Dendritic cell treated with granulocyte-macrophage colony-stimulating factor and Interleukin-4, amounts not matched to agents 40 ng/mL and 50 ng/mL, for 4 days (primary cell): ENCODE results near the gene CTDP1.
"Not testable (repeated sequence)": the region's sequence is repeated elsewhere in the genome, so short reads cannot be mapped to it uniquely, and the experiment has no call there.

ENCODE experiments used
- H3K27ac Mint-ChIP-seq: one replicate; pipeline ENCODE4 v1.8.0; 2022; ENCODE audit warnings: mild to moderate bottlenecking, mixed read lengths
- H3K27me3 Mint-ChIP-seq: one replicate; pipeline ENCODE4 v1.8.0; 2022; ENCODE audit warnings: mild to moderate bottlenecking, mixed read lengths
- H3K36me3 Mint-ChIP-seq: one replicate; pipeline ENCODE4 v1.8.0; 2022; ENCODE audit warnings: low read depth, mixed read lengths
- H3K4me1 Mint-ChIP-seq: one replicate; pipeline ENCODE4 v1.8.0; 2022; ENCODE audit warnings: low read depth, mixed read lengths
- H3K4me3 Mint-ChIP-seq: one replicate; pipeline ENCODE4 v1.8.0; 2022; ENCODE audit warnings: mild to moderate bottlenecking, moderate library complexity, mixed read lengths
- H3K9me3 Mint-ChIP-seq: one replicate; pipeline ENCODE4 v1.8.0; 2022; ENCODE audit warnings: mixed read lengths
- intact Hi-C: fragments of 100-400 bp; cut with micrococcal nuclease; formaldehyde crosslinking; loops from one replicate; pipeline ENCODE4 v1.15.0; 2022

Gene CTDP1

GRCh38 chr18:79749251-79750191, 69.9 kb downstream of the CTDP1 start:
- Mint-ChIP-seq H3K27ac (no peak overlapping the region), H3K27me3 (no peaks in the 10 kb centered on the region), H3K36me3 (peaks cover 79% of the 10 kb centered on the region), H3K9me3 (peaks cover 6% of the 10 kb centered on the region), H3K4me1 (no peaks in the 10 kb centered on the region), H3K4me3 (no peak overlapping the region)
- intact Hi-C loops, result no loop called here

GRCh38 chr18:79750980-79751571, 71.5 kb downstream of the CTDP1 start:
- Mint-ChIP-seq H3K27ac (no peak overlapping the region), H3K9me3 (peaks cover 9% of the 10 kb centered on the region), H3K36me3 (peaks cover 86% of the 10 kb centered on the region), H3K4me3 (no peak overlapping the region), H3K27me3 (no peaks in the 10 kb centered on the region), H3K4me1 (no peaks in the 10 kb centered on the region)
- intact Hi-C loops, result no loop called here

DNA sequence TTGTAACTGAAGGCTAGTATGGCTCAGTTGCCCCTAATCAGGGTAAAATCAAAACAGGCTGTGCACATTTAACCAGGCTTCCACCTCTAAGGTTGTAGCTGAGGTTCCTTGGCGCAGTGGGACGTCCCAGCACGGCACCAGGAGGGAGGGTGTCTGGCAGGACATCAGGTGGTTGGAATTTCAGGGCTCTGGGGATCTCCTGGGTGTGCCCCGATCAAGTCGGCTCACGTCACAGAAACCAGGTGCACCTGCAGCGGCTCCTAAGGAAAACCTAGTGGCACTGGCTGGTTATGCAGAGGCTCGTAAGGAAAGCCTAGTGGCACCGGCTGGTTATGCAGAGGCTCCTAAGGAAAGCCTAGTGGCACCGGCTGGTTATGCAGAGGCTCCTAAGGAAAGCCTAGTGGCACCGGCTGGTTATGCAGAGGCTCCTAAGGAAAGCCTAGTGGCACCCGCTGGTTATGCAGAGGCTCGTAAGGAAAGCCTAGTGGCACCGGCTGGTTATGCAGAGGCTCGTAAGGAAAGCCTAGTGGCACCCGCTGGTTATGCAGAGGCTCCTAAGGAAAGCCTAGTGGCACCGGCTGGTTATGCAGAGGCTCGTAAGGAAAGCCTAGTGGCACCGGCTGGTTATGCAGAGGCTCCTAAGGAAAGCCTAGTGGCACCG, 72.4 kb downstream of the CTDP1 start:
- H3K9me3 Mint-ChIP-seq, intact Hi-C loops, H3K4me3 Mint-ChIP-seq, H3K27me3 Mint-ChIP-seq, H3K27ac Mint-ChIP-seq, H3K4me1 Mint-ChIP-seq: not testable (repeated sequence)
- peaks cover 80% of the 10 kb centered on the region for H3K36me3 Mint-ChIP-seq

GRCh38 chr18:79752946-79753345, 73.3 kb downstream of the CTDP1 start:
- H3K4me1 Mint-ChIP-seq, intact Hi-C loops, H3K4me3 Mint-ChIP-seq, H3K9me3 Mint-ChIP-seq, H3K27me3 Mint-ChIP-seq, H3K27ac Mint-ChIP-seq: not testable (repeated sequence)
- H3K36me3 Mint-ChIP-seq, result peaks cover 71% of the 10 kb centered on the region

DNA sequence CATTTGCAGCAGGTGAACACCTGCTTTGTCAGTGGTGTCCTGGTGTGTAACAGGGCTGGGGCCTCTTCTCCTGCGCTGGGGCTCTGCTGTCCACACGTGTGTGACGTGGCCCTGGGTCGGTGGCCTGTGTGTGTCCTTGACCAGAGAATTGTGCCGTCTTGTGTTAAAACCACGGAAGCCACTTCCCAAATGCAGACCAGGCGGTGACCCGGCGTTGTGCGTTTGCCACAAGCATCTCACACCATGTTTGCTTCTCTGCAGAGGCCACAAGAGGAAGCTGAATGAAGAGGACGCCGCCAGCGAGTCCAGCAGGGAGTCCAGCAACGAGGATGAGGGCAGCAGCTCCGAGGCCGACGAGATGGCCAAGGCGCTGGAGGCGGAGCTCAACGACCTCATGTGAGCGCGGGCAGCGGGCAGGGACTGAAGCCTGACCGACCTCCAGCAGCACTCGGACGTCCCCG, 73.8 kb downstream of the CTDP1 start:
- H3K4me3 Mint-ChIP-seq, result no peak overlapping the region
- peaks cover 66% of the 10 kb centered on the region for H3K36me3 Mint-ChIP-seq
- peaks cover 9% of the 10 kb centered on the region for H3K9me3 Mint-ChIP-seq
- H3K4me1 Mint-ChIP-seq, result no peaks in the 10 kb centered on the region
- intact Hi-C loops, result no loop called here
- H3K27ac Mint-ChIP-seq, result no peak overlapping the region
- H3K27me3 Mint-ChIP-seq, result no peaks in the 10 kb centered on the region

- Mint-ChIP-seq H3K27ac (no peak overlapping the region), H3K27me3 (no peaks in the 10 kb centered on the region), H3K4me1 (no peaks in the 10 kb centered on the region), H3K4me3 (no peak overlapping the region), H3K36me3 (peaks cover 59% of the 10 kb centered on the region), H3K9me3 (peaks cover 9% of the 10 kb centered on the region)
- intact Hi-C loops, result no loop called here
Observed at GRCh38 chr18:79754022-79754761, 74.6 kb downstream of the CTDP1 start.

DNA sequence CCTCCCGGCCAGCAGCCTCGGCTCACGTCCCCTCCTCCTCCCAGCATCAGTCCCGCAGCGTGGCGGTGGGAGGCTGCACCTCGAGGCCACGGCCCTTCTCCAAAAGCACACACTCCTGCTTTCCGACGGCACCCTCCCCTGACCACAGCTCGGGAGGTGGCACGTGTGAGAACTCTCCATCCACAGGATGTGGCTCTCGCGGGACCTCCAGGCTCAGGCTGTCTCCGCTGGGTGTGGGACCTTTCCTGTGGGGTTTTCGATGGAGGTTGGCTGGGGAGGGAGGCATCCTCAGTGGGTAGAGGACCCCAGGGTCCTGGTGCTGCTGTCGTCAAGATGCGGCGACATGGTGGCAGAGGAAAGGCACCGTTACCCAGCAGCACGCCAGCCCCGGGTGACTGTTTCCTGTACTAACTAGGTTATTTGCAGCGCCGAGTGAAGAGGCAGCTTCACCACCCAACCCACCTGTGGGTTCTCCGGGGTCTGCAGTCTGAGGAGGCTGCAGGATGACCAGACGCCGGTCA, 75.3 kb downstream of the CTDP1 start:
- Mint-ChIP-seq H3K27ac (no peak overlapping the region), H3K4me3 (no peak overlapping the region), H3K36me3 (peaks cover 52% of the 10 kb centered on the region), H3K4me1 (no peaks in the 10 kb centered on the region), H3K9me3 (peaks cover 9% of the 10 kb centered on the region), H3K27me3 (no peaks in the 10 kb centered on the region)
- intact Hi-C loops, result no loop called here

GRCh38 chr18:79755496-79756142, 76.0 kb downstream of the CTDP1 start:
- Mint-ChIP-seq H3K27ac (no peak overlapping the region), H3K4me3 (no peak overlapping the region), H3K36me3 (peaks cover 45% of the 10 kb centered on the region), H3K27me3 (no peaks in the 10 kb centered on the region), H3K9me3 (peaks cover 9% of the 10 kb centered on the region), H3K4me1 (no peaks in the 10 kb centered on the region)
- intact Hi-C loops, result no loop called here

DNA sequence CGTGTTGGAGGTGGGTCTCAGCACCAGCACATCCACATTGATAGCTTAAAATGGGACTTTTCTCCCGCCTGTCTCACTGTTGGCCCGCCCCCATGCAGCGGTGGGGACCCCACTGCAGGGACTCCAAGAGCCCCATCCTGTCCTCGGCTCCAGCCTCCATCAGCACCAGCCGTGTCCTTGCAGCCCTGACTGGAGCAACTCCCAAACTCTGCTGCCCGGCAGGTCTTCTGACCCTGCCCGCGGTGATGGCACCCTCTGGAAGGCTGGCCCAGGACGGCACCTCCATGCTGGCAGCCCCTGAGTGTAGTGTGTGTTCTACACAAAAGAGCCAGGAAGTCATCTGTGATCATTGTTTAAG, 76.5 kb downstream of the CTDP1 start:
- intact Hi-C loops, result no loop called here

DNA sequence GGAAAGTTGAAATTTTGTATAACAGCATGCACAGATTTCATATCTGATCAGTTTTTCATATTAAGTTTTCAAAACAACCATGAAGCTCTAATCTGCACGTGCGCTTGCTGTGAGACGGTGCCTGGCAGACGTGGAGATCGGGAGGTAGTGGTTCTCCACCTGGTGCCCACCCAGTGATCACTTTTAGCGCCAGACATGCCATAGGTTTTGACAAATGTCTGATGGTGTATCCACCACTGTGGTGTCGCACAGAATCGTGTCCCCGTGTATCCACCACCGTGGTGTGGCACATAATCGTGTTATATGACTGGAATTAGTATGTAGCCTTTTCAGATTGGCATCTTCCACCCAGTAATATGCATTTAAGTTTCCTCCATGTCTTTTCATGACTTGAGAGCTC, 77.2 kb downstream of the CTDP1 start:
- no peak overlapping the region for H3K4me3 Mint-ChIP-seq
- H3K4me1 Mint-ChIP-seq, result no peaks in the 10 kb centered on the region
- no peaks in the 10 kb centered on the region for H3K27me3 Mint-ChIP-seq
- H3K27ac Mint-ChIP-seq, result no peak overlapping the region
- peaks cover 9% of the 10 kb centered on the region for H3K9me3 Mint-ChIP-seq
- intact Hi-C loops, result no loop called here
- H3K36me3 Mint-ChIP-seq, result peaks cover 38% of the 10 kb centered on the region

More for the DNA sequence above, 76.5 kb downstream of the CTDP1 start:
- H3K36me3 Mint-ChIP-seq, result peaks cover 45% of the 10 kb centered on the region
- H3K27me3 Mint-ChIP-seq, result no peaks in the 10 kb centered on the region
- no peak overlapping the region for H3K4me3 Mint-ChIP-seq
- H3K4me1 Mint-ChIP-seq, result no peaks in the 10 kb centered on the region
- H3K27ac Mint-ChIP-seq, result no peak overlapping the region
- H3K9me3 Mint-ChIP-seq, result peaks cover 9% of the 10 kb centered on the region

GRCh38 chr18:79760348-79760747, 80.7 kb downstream of the CTDP1 start:
- Mint-ChIP-seq H3K27ac (no peak overlapping the region), H3K27me3 (no peaks in the 10 kb centered on the region), H3K4me1 (no peaks in the 10 kb centered on the region), H3K9me3 (peaks cover 3% of the 10 kb centered on the region), H3K36me3 (peaks cover 11% of the 10 kb centered on the region), H3K4me3 (no peak overlapping the region)
- intact Hi-C loops, result no loop called here

GRCh38 chr18:79760881-79761280, 81.3 kb downstream of the CTDP1 start:
- Mint-ChIP-seq H3K4me1 (no peaks in the 10 kb centered on the region), H3K27me3 (no peaks in the 10 kb centered on the region), H3K27ac (no peak overlapping the region), H3K4me3 (no peak overlapping the region), H3K9me3 (no peaks in the 10 kb centered on the region), H3K36me3 (peaks cover 6% of the 10 kb centered on the region)
- intact Hi-C loops, result no loop called here

DNA sequence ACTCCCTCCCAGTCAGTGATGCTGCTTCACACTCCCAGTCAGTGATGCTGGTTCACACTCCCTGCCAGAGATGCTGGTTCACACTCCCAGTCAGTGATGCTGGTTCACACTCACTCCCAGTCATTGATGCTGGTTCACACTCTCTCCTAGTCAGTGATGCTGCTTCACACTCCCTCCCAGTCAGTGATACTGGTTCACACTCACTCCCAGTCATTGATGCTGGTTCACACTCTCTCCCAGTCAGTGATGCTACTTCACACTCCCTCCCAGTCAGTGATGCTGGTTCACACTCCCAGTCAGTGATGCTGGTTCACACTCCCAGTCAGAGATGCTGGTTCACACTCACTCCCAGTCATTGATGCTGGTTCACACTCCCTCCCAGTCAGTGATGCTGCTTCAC, 83.8 kb downstream of the CTDP1 start:
- Mint-ChIP-seq H3K4me1 (no peaks in the 10 kb centered on the region), H3K27me3 (peaks cover 2% of the 10 kb centered on the region), H3K9me3 (peaks cover 13% of the 10 kb centered on the region), H3K4me3 (no peak overlapping the region), H3K36me3 (no peaks in the 10 kb centered on the region), H3K27ac (no peak overlapping the region)
- intact Hi-C loops, result no loop called here
